WTC11 (cell line): ENCODE results near the gene U2AF2. TPM values are rescaled to one million over a fixed set of nuclear protein-coding genes. Genes with fewer than 3 reads are reported as not detected.

Experiments
- ATAC-seq: fragments of 200-7000 bp; cut with Tn5 transposase; 2 replicates; pipeline ENCODE4 v1.10.0; 2021; ENCODE audit warnings: mild to moderate bottlenecking, moderate library complexity
- CTCF ChIA-PET: fragments of 300-600 bp; sonication (Branson Sonifier 250); formaldehyde crosslinking; loops from one replicate; lab custom pipeline; 2021; ENCODE audit warnings: antibody characterized with exemption; lab: Charles Lee
- POLR2A ChIA-PET: fragments of 350-600 bp; sonication (Branson Sonifier 250); formaldehyde crosslinking; loops from one replicate; lab custom pipeline; 2021; ENCODE audit warnings: antibody characterized with exemption; lab: Charles Lee
- DNase-seq: peaks from one replicate; pipeline ENCODE4 v3.0.0; 2021; ENCODE audit warnings: low spot score
- H3K27ac Mint-ChIP-seq: 2 replicates; pipeline ENCODE4 v1.8.0; 2021; ENCODE audit warnings: mixed read lengths
- H3K27me3 Mint-ChIP-seq: 2 replicates; pipeline ENCODE4 v1.8.0; 2021; ENCODE audit warnings: low read depth, mild to moderate bottlenecking, moderate library complexity, mixed read lengths
- H3K36me3 Mint-ChIP-seq: 2 replicates; pipeline ENCODE4 v1.8.0; 2021; ENCODE audit warnings: mixed read lengths
- H3K4me1 Mint-ChIP-seq: 2 replicates; pipeline ENCODE4 v1.8.0; 2022; ENCODE audit warnings: mixed read lengths
- H3K4me3 Mint-ChIP-seq: 2 replicates; pipeline ENCODE4 v1.8.0; 2021; ENCODE audit warnings: mild to moderate bottlenecking, moderate library complexity, mixed read lengths
- H3K9me3 Mint-ChIP-seq: 2 replicates; pipeline ENCODE4 v1.8.0; 2021; ENCODE audit warnings: mixed read lengths
- ATF1 ChIP-seq: sonication (generic); formaldehyde crosslinking; IDR thresholded peaks from 2 replicates; pipeline ENCODE4 v1.8.1; 2023; ENCODE audit warnings: mild to moderate bottlenecking, moderate library complexity, missing genetic modification reagents
- FOXP1 ChIP-seq: sonication (generic); formaldehyde crosslinking; IDR thresholded peaks from 2 replicates; pipeline ENCODE4 v1.8.0; 2022; ENCODE audit warnings: missing genetic modification reagents, mild to moderate bottlenecking, moderate library complexity, borderline replicate concordance
- FOXP4 ChIP-seq: sonication (generic); formaldehyde crosslinking; IDR thresholded peaks from 2 replicates; pipeline ENCODE4 v1.8.0; 2022; ENCODE audit warnings: mild to moderate bottlenecking, missing genetic modification reagents
- GABPB1 ChIP-seq: sonication (generic); formaldehyde crosslinking; IDR thresholded peaks from 2 replicates; pipeline ENCODE4 v1.8.1; 2023; ENCODE audit warnings: mild to moderate bottlenecking, missing genetic modification reagents
- JAZF1 ChIP-seq: fragments of 250-450 bp; sonication (Bioruptor Pico); IDR thresholded peaks from 2 replicates; pipeline ENCODE4 v1.9.0; 2021; ENCODE audit warnings: moderate library complexity, mild to moderate bottlenecking, inconsistent platforms
- MXD4 ChIP-seq: fragments of 250-450 bp; sonication (Bioruptor Pico); IDR thresholded peaks from 2 replicates; pipeline ENCODE4 v1.8.0; 2021; ENCODE audit warnings: mild to moderate bottlenecking, moderate library complexity, borderline replicate concordance
- TCF7 ChIP-seq: sonication (generic); formaldehyde crosslinking; IDR thresholded peaks from 2 replicates; pipeline ENCODE4 v1.8.0; 2022; ENCODE audit warnings: mild to moderate bottlenecking, low read depth, missing genetic modification reagents, moderate library complexity
- ZNF121 ChIP-seq: sonication (generic); formaldehyde crosslinking; IDR thresholded peaks from 2 replicates; pipeline ENCODE4 v1.8.0; 2023; ENCODE audit warnings: missing genetic modification reagents
- ZNF532 ChIP-seq: fragments of 250-450 bp; sonication (Bioruptor Pico); IDR thresholded peaks from 2 replicates; pipeline ENCODE4 v1.9.0; 2021; ENCODE audit warnings: mild to moderate bottlenecking, borderline replicate concordance
- total RNA-seq: library from RNA; stranded (reverse); gene quantifications from 3 replicates; pipeline ENCODE4 v1.2.3, GENCODE V29; 2021
- TF ChIP-seq, protein P1 (sequence below): sonication (generic); formaldehyde crosslinking; IDR thresholded peaks from 2 replicates; pipeline ENCODE4 v1.8.1; 2023; ENCODE audit warnings: mild to moderate bottlenecking, missing genetic modification reagents, moderate library complexity
- TF ChIP-seq, protein P2 (sequence below): fragments of 250-450 bp; sonication (Bioruptor Pico); IDR thresholded peaks from 2 replicates; pipeline ENCODE4 v1.8.0; 2021; ENCODE audit warnings: mild to moderate bottlenecking
- TF ChIP-seq, protein P3 (sequence below): sonication (generic); formaldehyde crosslinking; IDR thresholded peaks from 2 replicates; pipeline ENCODE4 v1.8.1; 2022; ENCODE audit warnings: mild to moderate bottlenecking, moderate library complexity, missing genetic modification reagents
- TF ChIP-seq, protein P4 (sequence below): sonication (generic); formaldehyde crosslinking; IDR thresholded peaks from 2 replicates; pipeline ENCODE4 v1.8.1; 2023; ENCODE audit warnings: mild to moderate bottlenecking, missing genetic modification reagents

U2AF2 gene
- total RNA-seq, 1 experiment from 2014 or later: 302 TPM

DNA sequence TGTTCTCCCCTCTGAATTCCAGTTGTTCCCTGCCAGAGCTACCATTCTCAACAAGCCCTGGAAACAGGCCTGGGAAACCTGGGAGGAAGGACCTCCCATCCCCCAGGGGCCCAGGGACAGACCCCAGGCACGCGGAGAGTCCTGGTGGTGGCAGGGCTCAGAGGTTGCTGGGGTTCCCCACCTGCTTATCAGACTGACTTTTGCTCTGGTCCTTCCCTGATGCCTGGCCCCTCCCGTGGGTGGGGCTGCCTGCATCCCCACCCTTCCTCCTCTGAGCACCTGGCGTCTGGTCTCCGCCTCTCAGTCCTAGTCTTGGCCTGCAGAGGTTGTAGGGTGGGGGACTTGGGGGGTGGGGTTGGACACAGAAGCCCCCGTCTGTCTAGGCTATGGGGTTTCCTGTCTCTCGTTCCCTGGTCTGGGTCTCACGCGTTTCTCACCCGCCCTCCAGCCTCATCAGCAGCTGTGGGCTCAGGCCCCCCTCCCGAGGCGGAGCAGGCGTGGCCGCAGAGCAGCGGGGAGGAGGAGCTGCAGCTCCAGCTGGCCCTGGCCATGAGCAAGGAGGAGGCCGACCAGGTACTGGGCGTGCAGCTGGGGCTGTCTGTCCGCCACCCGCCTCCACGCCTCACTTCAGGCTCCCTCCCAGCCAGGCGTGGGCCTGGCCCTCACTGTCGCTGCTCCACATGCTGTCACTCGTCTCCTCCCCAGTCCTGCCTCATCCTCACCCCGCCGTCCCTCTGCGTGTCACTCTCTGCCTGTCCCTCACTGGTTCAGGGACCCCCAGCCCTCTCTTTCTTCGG lies 33.8 kb downstream of the U2AF2 start:
- POLR2A ChIA-PET: no interaction called here
- TF ChIP-seq, protein P1, sequence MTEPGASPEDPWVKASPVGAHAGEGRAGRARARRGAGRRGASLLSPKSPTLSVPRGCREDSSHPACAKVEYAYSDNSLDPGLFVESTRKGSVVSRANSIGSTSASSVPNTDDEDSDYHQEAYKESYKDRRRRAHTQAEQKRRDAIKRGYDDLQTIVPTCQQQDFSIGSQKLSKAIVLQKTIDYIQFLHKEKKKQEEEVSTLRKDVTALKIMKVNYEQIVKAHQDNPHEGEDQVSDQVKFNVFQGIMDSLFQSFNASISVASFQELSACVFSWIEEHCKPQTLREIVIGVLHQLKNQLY (CRISPR knock-in tag): no peak
- TF ChIP-seq ATF1: no peak
- TF ChIP-seq, protein P2, sequence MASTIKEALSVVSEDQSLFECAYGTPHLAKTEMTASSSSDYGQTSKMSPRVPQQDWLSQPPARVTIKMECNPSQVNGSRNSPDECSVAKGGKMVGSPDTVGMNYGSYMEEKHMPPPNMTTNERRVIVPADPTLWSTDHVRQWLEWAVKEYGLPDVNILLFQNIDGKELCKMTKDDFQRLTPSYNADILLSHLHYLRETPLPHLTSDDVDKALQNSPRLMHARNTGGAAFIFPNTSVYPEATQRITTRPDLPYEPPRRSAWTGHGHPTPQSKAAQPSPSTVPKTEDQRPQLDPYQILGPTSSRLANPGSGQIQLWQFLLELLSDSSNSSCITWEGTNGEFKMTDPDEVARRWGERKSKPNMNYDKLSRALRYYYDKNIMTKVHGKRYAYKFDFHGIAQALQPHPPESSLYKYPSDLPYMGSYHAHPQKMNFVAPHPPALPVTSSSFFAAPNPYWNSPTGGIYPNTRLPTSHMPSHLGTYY (CRISPR knock-in tag): no peak
- no peak for TF ChIP-seq ZNF532
- TF ChIP-seq GABPB1 (CRISPR knock-in tag): no peak
- no peak for TF ChIP-seq JAZF1 (CRISPR knock-in tag)
- TF ChIP-seq, all 79 proteins: peak for 0
- Mint-ChIP-seq H3K36me3 (peaks cover 14% of the 10 kb centered on the region; the same call in 1 of the 2 replicates), H3K4me1 (no peaks in the 10 kb centered on the region), H3K27ac (no peak overlapping the region), H3K27me3 (no peaks in the 10 kb centered on the region), H3K4me3 (no peak overlapping the region), H3K9me3 (no peaks in the 10 kb centered on the region)
- ATAC-seq (peak; percentile 35), DNase-seq (no peak)
- CTCF ChIA-PET: interaction anchor here (1.3 kb wide), 1 partner anchor 15 kb away, joined by 5 read pairs; no protein-coding TSS in a partner anchor

DNA sequence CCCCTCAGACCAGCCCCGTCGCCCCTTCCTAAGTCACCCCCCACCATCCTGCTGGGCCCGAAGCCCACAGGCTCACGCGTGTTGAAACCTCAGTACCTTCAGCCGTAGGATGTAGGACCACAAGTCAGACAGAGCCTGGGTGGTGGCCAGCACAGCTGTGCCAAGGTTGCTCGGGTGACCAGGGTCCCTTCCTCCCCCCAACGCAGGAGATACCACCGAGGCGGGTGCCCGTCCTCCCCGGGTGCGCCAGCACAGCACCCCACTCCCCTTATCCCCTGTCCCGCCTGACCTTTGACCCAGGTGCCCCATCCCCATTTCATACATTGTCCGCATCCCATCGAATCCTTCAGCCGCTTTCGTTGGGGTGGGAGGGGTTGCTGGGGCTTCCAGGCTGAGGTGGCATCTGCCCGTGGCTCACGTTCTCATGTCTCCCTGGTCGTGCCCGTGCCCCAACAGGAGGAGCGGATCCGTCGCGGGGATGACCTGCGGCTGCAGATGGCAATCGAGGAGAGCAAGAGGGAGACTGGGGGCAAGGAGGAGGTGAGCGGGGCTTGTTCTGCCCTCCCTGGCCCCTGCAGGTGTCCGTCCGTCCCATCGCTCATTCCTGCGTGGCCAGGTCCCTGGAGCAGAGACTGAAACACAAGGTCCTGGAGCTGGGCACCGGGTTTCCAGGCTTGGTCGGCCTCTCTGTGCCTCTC lies 34.7 kb downstream of the U2AF2 start:
- POLR2A ChIA-PET: no interaction called here
- no peak for DNase-seq

More for the DNA sequence above, 34.7 kb downstream of the U2AF2 start:
- Mint-ChIP-seq H3K4me3 (no peak overlapping the region), H3K9me3 (no peaks in the 10 kb centered on the region), H3K27me3 (no peaks in the 10 kb centered on the region), H3K36me3 (peaks cover 15% of the 10 kb centered on the region; the same call in 1 of the 2 replicates), H3K4me1 (no peaks in the 10 kb centered on the region), H3K27ac (no peak overlapping the region)
- CTCF ChIA-PET: interaction anchor here (0.8 to 1.3 kb wide), 2 partner anchors 14 kb away, joined by 3 to 5 read pairs; no protein-coding TSS in a partner anchor
- no peak for ATAC-seq
- TF ChIP-seq TCF7 (no peak), FOXP1 (no peak), FOXP4 (no peak), MXD4 (no peak), ZNF121 (CRISPR knock-in tag) (no peak)
- TF ChIP-seq, protein P2 (CRISPR knock-in tag): no peak
- TF ChIP-seq, protein P3, sequence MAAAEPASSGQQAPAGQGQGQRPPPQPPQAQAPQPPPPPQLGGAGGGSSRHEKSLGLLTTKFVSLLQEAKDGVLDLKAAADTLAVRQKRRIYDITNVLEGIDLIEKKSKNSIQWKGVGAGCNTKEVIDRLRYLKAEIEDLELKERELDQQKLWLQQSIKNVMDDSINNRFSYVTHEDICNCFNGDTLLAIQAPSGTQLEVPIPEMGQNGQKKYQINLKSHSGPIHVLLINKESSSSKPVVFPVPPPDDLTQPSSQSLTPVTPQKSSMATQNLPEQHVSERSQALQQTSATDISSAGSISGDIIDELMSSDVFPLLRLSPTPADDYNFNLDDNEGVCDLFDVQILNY (CRISPR knock-in tag): no peak
- TF ChIP-seq, protein P4, sequence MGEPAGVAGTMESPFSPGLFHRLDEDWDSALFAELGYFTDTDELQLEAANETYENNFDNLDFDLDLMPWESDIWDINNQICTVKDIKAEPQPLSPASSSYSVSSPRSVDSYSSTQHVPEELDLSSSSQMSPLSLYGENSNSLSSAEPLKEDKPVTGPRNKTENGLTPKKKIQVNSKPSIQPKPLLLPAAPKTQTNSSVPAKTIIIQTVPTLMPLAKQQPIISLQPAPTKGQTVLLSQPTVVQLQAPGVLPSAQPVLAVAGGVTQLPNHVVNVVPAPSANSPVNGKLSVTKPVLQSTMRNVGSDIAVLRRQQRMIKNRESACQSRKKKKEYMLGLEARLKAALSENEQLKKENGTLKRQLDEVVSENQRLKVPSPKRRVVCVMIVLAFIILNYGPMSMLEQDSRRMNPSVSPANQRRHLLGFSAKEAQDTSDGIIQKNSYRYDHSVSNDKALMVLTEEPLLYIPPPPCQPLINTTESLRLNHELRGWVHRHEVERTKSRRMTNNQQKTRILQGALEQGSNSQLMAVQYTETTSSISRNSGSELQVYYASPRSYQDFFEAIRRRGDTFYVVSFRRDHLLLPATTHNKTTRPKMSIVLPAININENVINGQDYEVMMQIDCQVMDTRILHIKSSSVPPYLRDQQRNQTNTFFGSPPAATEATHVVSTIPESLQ (CRISPR knock-in tag): no peak
- TF ChIP-seq, all 79 proteins: peak for 0
